ENCODE results near the gene TUBGCP6. TPM values are rescaled to one million over a fixed set of nuclear protein-coding genes. Genes with fewer than 3 reads are reported as not detected.

The TUBGCP6 gene
- total and polyA plus RNA-seq, 8 donors, result 37.8 to 112 (median 50.2) TPM

GRCh38 chr22:50261615-50262459 is 17.0 kb upstream of the TUBGCP6 start, which contains the start of gene MAPK12:
Gene MAPK12 (minus strand): TSS chr22:50261683. CDS start chr22:50261509, 174 bp downstream.
- 4 to 18% (median 8%) methylated on average over 7 to 59 of the region's 61 CpGs for WGBS, 5 donors
- H3K9me3 ChIP-seq, result no peaks in the 10 kb centered on the region
- peak within 1 kb of the TSS; percentile 12 to 71 (median 53) for H3K27ac ChIP-seq
- peaks cover 0 to 62% (median 21%) of the 10 kb centered on the region in 3 donors for H3K27me3 ChIP-seq
- H3K36me3 ChIP-seq, result no peaks in the 10 kb centered on the region
- TF ChIP-seq EP300 (IDR thresholded peaks at IDR 0.05) (no peak), CTCF (IDR thresholded peaks at IDR 0.05) (no peak)
- peaks cover 15 to 60% (median 55%) of the 10 kb centered on the region in 4 donors for H3K4me1 ChIP-seq
- DNase-seq, result peak in 1 of 2 donors; percentile 70
- peak within 1 kb of the TSS; percentile 48 to 56 (median 52) for H3K4me3 ChIP-seq
- intact Hi-C loops (cut with DNase I; ENCODE audit: low total_unique reads), result no loop called here

GRCh38 chr22:50260801-50261614 is 16.2 kb upstream of the TUBGCP6 start:
- TF ChIP-seq EP300 (IDR thresholded peaks at IDR 0.05) (no peak), CTCF (IDR thresholded peaks at IDR 0.05) (no peak), POLR2A (IDR thresholded peaks at IDR 0.05) (no peak), POLR2AphosphoS5 (IDR thresholded peaks at IDR 0.05) (no peak)
- H3K9me3 ChIP-seq, result no peaks in the 10 kb centered on the region
- H3K36me3 ChIP-seq, result peaks cover 0 to 2% (median 0%) of the 10 kb centered on the region in 4 donors
- WGBS, 5 donors, result 1 to 5% (median 1%) methylated on average over 20 to 92 of the region's 92 CpGs
- peak overlapping the region; percentile 12 to 71 (median 53) for H3K27ac ChIP-seq
- peak; percentile 51 to 83 for DNase-seq
- H3K27me3 ChIP-seq, result peaks cover 0 to 62% (median 21%) of the 10 kb centered on the region in 3 donors
- peaks cover 15 to 58% (median 54%) of the 10 kb centered on the region in 4 donors for H3K4me1 ChIP-seq
- intact Hi-C loops (cut with DNase I; ENCODE audit: low total_unique reads), result no loop called here
- peak overlapping the region; percentile 48 to 56 (median 52) for H3K4me3 ChIP-seq

GRCh38 chr22:50260434-50260800 is 15.6 kb upstream of the TUBGCP6 start:
- Histone ChIP-seq H3K36me3 (peaks cover 0 to 8% (median 2%) of the 10 kb centered on the region in 4 donors), H3K4me3 (peak overlapping the region; percentile 48 to 56 (median 52)), H3K27ac (peak overlapping the region in 2 of 5 donors; percentile 70 to 71), H3K9me3 (no peaks in the 10 kb centered on the region), H3K27me3 (peaks cover 0 to 62% (median 21%) of the 10 kb centered on the region in 3 donors), H3K4me1 (peaks cover 15 to 58% (median 54%) of the 10 kb centered on the region in 4 donors)
- 28 to 37% (median 32%) methylated on average over 8 to 11 of the region's 11 CpGs for WGBS, 5 donors
- no peak for TF ChIP-seq POLR2AphosphoS5 (IDR thresholded peaks at IDR 0.05)
- no peak for TF ChIP-seq EP300 (IDR thresholded peaks at IDR 0.05)
- no peak for TF ChIP-seq POLR2A (IDR thresholded peaks at IDR 0.05)
- TF ChIP-seq CTCF (IDR thresholded peaks at IDR 0.05), result no peak
- intact Hi-C loops (cut with DNase I; ENCODE audit: low total_unique reads), result no loop called here
- DNase-seq, result no peak

- Histone ChIP-seq H3K4me3 (no peak overlapping the region), H3K36me3 (peaks cover 0 to 12% (median 4%) of the 10 kb centered on the region in 4 donors), H3K27ac (no peak overlapping the region), H3K9me3 (no peaks in the 10 kb centered on the region), H3K4me1 (peaks cover 15 to 58% (median 54%) of the 10 kb centered on the region in 4 donors), H3K27me3 (peaks cover 0 to 62% (median 21%) of the 10 kb centered on the region in 3 donors)
- 89 to 94% (median 92%) methylated on average over 15 of the region's 15 CpGs for WGBS, 5 donors
- DNase-seq, result no peak
- TF ChIP-seq CTCF (IDR thresholded peaks at IDR 0.05) (no peak), POLR2A (IDR thresholded peaks at IDR 0.05) (no peak), POLR2AphosphoS5 (IDR thresholded peaks at IDR 0.05) (no peak), EP300 (IDR thresholded peaks at IDR 0.05) (no peak)
- intact Hi-C loops (cut with DNase I; ENCODE audit: low total_unique reads), result loop anchor here (10.0 kb wide), 1 partner anchor 245 kb away; the partner anchor contains the start of genes LMF2 and NCAPH2
These were observed 14.5 kb upstream of the TUBGCP6 start for GRCh38 chr22:50259302-50259701.

All from stomach (tissue), 9 donors.